T-helper 17 cell (primary cell): ENCODE measurements around the gene CKMT1A. TPM values are rescaled to one million over a fixed set of nuclear protein-coding genes. Genes with fewer than 3 reads are reported as not detected.
"Not testable (repeated sequence)": the region's sequence is repeated elsewhere in the genome, so short reads cannot be mapped to it uniquely, and the experiment has no call there.

Source experiments
- ATAC-seq: fragments of 150-1000 bp; cut with Tn5 transposase; 2 replicates; pipeline ENCODE4 v1.10.0; 2021; ENCODE audit warnings: mild to moderate bottlenecking, moderate library complexity
- DNase-seq, 3 donors: peaks; one replicate each; pipeline versions ENCODE4 v3.0.0 to v3.0.0-alpha.2; 2020 to 2021
- H3K9me3 ChIP-seq: one replicate; pipeline ENCODE4 v1.7.0; 2013; ENCODE audit warnings: low read length, mild to moderate bottlenecking; ENCODE audit not compliant: control insufficient read depth, poor library complexity, severe bottlenecking
- H3K27ac Mint-ChIP-seq: one replicate; pipeline ENCODE4 v1.8.0; 2022; ENCODE audit warnings: mild to moderate bottlenecking, moderate library complexity, mixed read lengths
- H3K27me3 Mint-ChIP-seq: one replicate; pipeline ENCODE4 v1.8.0; 2022; ENCODE audit warnings: mixed read lengths
- H3K36me3 Mint-ChIP-seq: one replicate; pipeline ENCODE4 v1.8.0; 2022; ENCODE audit warnings: low read depth, mixed read lengths
- H3K4me1 Mint-ChIP-seq: one replicate; pipeline ENCODE4 v1.8.0; 2022; ENCODE audit warnings: mild to moderate bottlenecking, mixed read lengths
- H3K4me3 Mint-ChIP-seq: one replicate; pipeline ENCODE4 v1.8.0; 2022; ENCODE audit warnings: mild to moderate bottlenecking, moderate library complexity, mixed read lengths
- total RNA-seq, 4 donors: library from RNA in 2 of 4; stranded (reverse) in 2 of 4; gene quantifications; one replicate each; pipeline ENCODE4 v1.2.3 and lab custom pipeline; 2022 to 2026

CKMT1A gene
- total RNA-seq (not detected), total RNA-seq (lab: John Stamatoyannopoulos, UW) (0 reads per million in 2 donors)

GRCh38 chr15:43693148-43694022 lies at the start of gene CKMT1A:
TSS of gene CKMT1A (plus strand) at chr15:43693859. CDS start at chr15:43694051, 192 bp downstream.
- not testable (repeated sequence) for H3K4me1 Mint-ChIP-seq, H3K36me3 Mint-ChIP-seq, DNase-seq, H3K4me3 Mint-ChIP-seq, H3K27ac Mint-ChIP-seq, H3K9me3 ChIP-seq
- peaks cover 22% of the 10 kb centered on the region for H3K27me3 Mint-ChIP-seq
- peak; percentile 16 for ATAC-seq

- Mint-ChIP-seq H3K4me1 (no peaks in the 10 kb centered on the region), H3K27ac (no peak within 1 kb of the TSS), H3K4me3 (no peak within 1 kb of the TSS), H3K27me3 (no peaks in the 10 kb centered on the region), H3K36me3 (no peaks in the 10 kb centered on the region)
- ATAC-seq (no peak), DNase-seq (no peak)
- no peaks in the 10 kb centered on the region for H3K9me3 ChIP-seq
Observed at GRCh38 chr15:43648649-43649429, 44.8 kb upstream of the CKMT1A start, which contains the start of gene CATSPER2. TSS of gene CATSPER2 (minus strand) at chr15:43648844. CDS start at chr15:43648061, 783 bp downstream.

GRCh38 chr15:43649430-43649926 lies 44.2 kb upstream of the CKMT1A start:
- H3K27ac Mint-ChIP-seq, H3K36me3 Mint-ChIP-seq, ATAC-seq, DNase-seq, H3K4me3 Mint-ChIP-seq, H3K27me3 Mint-ChIP-seq, H3K9me3 ChIP-seq, H3K4me1 Mint-ChIP-seq: not testable (repeated sequence)

GRCh38 chr15:43659727-43660126 lies 33.9 kb upstream of the CKMT1A start:
- not testable (repeated sequence) for H3K27me3 Mint-ChIP-seq, H3K27ac Mint-ChIP-seq, DNase-seq, H3K4me1 Mint-ChIP-seq, H3K4me3 Mint-ChIP-seq, H3K9me3 ChIP-seq, H3K36me3 Mint-ChIP-seq, ATAC-seq

- not testable (repeated sequence) for H3K27me3 Mint-ChIP-seq, H3K4me3 Mint-ChIP-seq, DNase-seq, H3K4me1 Mint-ChIP-seq, H3K36me3 Mint-ChIP-seq, H3K27ac Mint-ChIP-seq, ATAC-seq, H3K9me3 ChIP-seq
Observed at GRCh38 chr15:43662293-43662692, 31.4 kb upstream of the CKMT1A start.

GRCh38 chr15:43663333-43663732 lies 30.3 kb upstream of the CKMT1A start:
- H3K4me1 Mint-ChIP-seq, DNase-seq, H3K4me3 Mint-ChIP-seq, ATAC-seq, H3K36me3 Mint-ChIP-seq, H3K27ac Mint-ChIP-seq, H3K27me3 Mint-ChIP-seq, H3K9me3 ChIP-seq: not testable (repeated sequence)

GRCh38 chr15:43666177-43666576 lies 27.5 kb upstream of the CKMT1A start:
- not testable (repeated sequence) for H3K4me3 Mint-ChIP-seq

GRCh38 chr15:43674175-43674574 lies 19.5 kb upstream of the CKMT1A start:
- not testable (repeated sequence) for H3K27ac Mint-ChIP-seq, H3K4me1 Mint-ChIP-seq, DNase-seq, H3K36me3 Mint-ChIP-seq, H3K9me3 ChIP-seq, H3K4me3 Mint-ChIP-seq, H3K27me3 Mint-ChIP-seq, ATAC-seq

More at GRCh38 chr15:43666177-43666576, 27.5 kb upstream of the CKMT1A start:
- not testable (repeated sequence) for DNase-seq, H3K9me3 ChIP-seq, H3K27me3 Mint-ChIP-seq, ATAC-seq, H3K36me3 Mint-ChIP-seq, H3K27ac Mint-ChIP-seq, H3K4me1 Mint-ChIP-seq

GRCh38 chr15:43689604-43690301 lies 3.9 kb upstream of the CKMT1A start:
- H3K36me3 Mint-ChIP-seq, H3K4me1 Mint-ChIP-seq, H3K4me3 Mint-ChIP-seq, H3K27ac Mint-ChIP-seq, H3K27me3 Mint-ChIP-seq, DNase-seq, H3K9me3 ChIP-seq: not testable (repeated sequence)
- ATAC-seq: peak; percentile 99

GRCh38 chr15:43692679-43693078 lies 980 bp upstream of the CKMT1A start:
- not testable (repeated sequence) for H3K4me3 Mint-ChIP-seq

GRCh38 chr15:43702174-43702573 lies 8.5 kb downstream of the CKMT1A start:
- Mint-ChIP-seq H3K4me3 (no peak overlapping the region), H3K27me3 (peaks cover 47% of the 10 kb centered on the region), H3K27ac (no peak overlapping the region), H3K36me3 (peaks cover 3% of the 10 kb centered on the region), H3K4me1 (no peaks in the 10 kb centered on the region)
- ATAC-seq: no peak
- no peak for DNase-seq
- no peaks in the 10 kb centered on the region for H3K9me3 ChIP-seq

More at GRCh38 chr15:43692679-43693078, 980 bp upstream of the CKMT1A start:
- DNase-seq, H3K4me1 Mint-ChIP-seq, H3K9me3 ChIP-seq, H3K36me3 Mint-ChIP-seq, ATAC-seq, H3K27ac Mint-ChIP-seq: not testable (repeated sequence)
- H3K27me3 Mint-ChIP-seq: peaks cover 17% of the 10 kb centered on the region

- no peaks in the 10 kb centered on the region for H3K4me1 Mint-ChIP-seq
Observed at GRCh38 chr15:43702701-43703424, 9.2 kb downstream of the CKMT1A start.

More at GRCh38 chr15:43702701-43703424, 9.2 kb downstream of the CKMT1A start:
- H3K9me3 ChIP-seq: no peaks in the 10 kb centered on the region
- H3K27ac Mint-ChIP-seq: no peak overlapping the region
- H3K27me3 Mint-ChIP-seq: peaks cover 40% of the 10 kb centered on the region
- ATAC-seq (no peak), DNase-seq (no peak)
- peaks cover 3% of the 10 kb centered on the region for H3K36me3 Mint-ChIP-seq
- no peak overlapping the region for H3K4me3 Mint-ChIP-seq
